NCI-H2029 (cell line): ENCODE data around the gene CEACAM8.
"Not testable (repeated sequence)": the region's sequence is repeated elsewhere in the genome, so short reads cannot be mapped to it uniquely, and the experiment has no call there.

Experiments used
- DNase-seq: peaks from one replicate; lab custom pipeline; 2025; lab: John Stamatoyannopoulos, UW

Gene CEACAM8

DNA sequence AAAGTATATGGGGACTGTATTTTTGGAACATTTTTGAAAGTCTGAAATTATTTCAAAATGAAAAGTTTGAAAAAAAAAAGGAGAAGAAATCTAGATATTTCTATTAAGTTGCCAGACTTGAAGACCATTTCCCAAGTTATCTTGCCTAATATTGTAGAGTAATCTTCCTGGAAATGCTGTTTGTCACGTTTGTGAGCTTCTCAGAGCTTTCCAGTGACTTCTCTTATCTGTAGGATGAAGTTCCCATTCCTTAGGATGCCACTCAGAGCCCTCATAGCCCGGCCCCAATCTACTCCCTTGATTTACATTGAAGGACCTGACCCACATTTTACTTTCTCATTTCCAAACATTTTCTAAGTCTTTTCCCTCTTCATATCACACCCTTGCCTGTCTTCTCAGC, 23.6 kb downstream of the CEACAM8 start:
- DNase-seq = no peak

DNA sequence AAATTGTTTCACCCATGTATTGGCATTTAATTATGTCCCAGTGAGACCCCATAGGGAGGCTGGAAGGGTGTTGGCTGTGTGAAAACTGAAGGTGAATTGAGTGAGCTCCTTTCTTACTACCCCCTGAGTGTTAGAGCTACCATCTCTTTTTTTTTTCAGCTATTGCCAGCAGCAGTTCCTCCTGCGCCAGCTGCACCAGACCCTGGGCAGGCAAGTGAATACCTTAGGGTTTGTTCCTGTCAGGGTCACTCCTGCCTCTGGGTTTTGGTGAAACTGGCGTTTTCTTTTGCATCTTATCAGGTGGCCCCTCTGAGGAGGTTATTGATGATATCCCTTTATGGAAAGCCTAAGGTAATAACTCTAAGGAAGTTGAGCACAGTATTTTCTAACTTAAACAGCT, 25.5 kb downstream of the CEACAM8 start:
- DNase-seq = no peak

DNA sequence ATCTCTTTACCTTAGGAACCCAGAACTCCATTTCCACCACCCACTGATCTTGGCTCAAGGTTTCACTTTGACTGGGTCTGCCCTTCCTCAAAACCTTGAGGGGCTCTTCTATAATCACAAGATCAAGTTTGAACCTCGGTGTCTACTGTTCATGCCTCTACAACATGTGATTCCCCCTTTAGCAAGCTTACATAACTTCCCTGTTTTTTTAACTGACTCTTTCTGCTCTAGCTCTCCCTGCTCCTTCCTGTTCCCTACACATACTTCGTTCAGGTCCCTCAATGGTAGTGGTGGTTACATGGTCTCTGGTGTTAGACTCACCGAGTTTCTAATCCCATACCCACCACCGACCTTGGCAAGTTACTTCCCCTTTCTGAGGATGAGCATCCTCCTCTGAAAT, 26.7 kb downstream of the CEACAM8 start:
- DNase-seq = no peak

DNA sequence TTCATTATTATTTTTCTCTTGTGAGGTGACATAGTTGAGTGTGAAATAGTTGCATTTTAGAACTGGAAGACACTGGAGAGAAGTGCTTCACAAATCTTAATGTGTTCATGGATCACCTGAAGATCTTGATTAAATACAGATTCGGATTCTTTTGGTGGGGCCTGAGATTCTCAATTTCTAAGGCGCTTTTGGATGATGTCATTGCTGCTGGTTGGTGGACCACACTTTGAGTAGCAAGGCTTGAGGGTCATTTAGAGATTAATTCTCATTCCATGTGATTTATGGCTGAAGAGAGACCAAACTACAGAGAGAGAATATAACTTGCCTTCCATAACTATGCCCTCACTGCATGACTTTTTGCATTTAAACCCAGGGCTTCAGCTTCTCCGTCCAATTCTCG, 27.2 kb downstream of the CEACAM8 start:
- DNase-seq = no peak

DNA sequence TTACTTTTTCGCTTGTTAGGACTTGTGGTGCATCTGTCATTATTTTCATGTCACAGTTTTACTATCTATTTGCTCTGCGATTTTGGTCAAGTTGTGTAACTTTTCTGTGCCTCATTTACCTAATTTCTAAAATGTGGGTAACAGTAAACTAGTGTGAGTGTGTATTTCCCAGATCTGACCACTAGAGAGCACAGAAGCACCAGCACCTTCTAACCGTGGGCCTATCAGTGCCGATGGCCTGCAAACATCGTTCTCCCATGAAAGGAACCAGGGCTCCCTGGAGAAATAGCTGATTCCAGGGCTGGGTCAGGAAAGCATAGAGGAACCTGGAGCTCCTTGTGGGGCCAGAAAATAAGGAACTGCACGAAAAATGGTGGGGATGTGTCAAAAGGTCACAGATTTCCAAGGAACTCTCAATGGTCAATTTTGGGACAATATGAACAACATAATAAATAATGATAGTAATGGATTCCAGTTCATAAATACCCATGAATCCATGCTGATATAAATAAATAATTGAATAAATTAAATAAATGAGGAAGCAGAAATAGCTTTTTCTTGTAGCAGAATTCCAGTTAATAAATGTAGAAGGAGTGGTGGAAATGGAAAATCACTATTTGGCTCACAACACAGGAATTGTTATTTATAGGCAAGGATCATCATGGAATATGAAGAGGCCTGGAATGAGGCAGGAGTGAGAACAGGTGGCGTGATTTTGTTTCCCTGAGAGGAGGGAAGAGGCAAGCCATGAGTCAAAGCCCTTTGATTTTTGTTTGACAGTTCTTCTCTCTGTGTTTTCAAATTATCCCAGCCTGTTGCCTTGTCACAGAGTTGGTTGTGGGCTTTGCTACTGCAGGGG, 31.1 kb downstream of the CEACAM8 start:
- DNase-seq = no peak

- no peak for DNase-seq
Measured at GRCh38 chr19:42561512-42561911, 33.2 kb downstream of the CEACAM8 start.

GRCh38 chr19:42560731-42561130, 34.0 kb downstream of the CEACAM8 start:
- DNase-seq = no peak

- no peak for DNase-seq
Measured at GRCh38 chr19:42558450-42559150, 36.1 kb downstream of the CEACAM8 start.

DNA sequence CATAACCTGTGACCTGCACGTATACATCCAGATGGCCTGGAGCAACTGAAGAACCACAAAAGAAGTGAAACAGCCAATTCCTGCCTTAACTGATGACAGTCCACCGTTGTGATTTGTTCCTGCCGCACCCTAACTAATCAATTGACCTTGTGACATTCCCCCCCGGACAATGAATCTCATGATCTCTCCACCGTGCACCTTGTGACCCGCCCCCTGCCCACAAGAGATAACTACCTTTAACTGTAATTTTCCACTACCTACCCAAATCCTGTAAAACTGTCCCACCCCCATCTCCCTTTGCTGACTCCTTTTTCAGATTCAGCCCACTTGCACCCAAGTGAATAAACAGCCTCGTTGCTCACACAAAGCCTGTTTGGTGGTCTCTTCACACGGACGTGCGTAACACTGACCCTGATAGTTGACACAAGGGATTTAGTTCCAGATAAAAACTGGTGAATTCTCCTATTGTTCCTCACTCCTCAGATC, 37.3 kb downstream of the CEACAM8 start:
- not testable (repeated sequence) for DNase-seq

- no peak for DNase-seq
Measured at GRCh38 chr19:42555801-42556200, 38.9 kb downstream of the CEACAM8 start.

DNA sequence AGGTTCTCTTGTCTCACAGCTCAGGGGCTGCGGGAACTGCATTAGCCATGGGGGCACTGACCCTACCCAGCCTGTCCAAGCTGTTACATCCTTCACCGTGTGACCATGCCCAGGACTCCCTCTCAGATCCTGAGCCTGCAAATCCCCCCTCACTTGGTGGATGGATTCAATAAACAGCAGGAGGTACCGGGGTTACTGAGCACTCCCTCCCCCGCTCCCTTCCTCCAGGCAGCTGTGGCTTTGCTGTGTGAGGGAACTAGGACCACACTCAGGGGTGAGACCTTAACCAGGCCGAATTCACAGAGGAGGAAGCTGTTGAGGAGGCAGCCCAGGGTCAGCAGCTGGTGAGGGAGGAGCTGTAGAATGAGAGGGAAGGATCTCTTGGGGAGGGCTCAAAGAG, 39.4 kb downstream of the CEACAM8 start:
- DNase-seq = no peak

DNA sequence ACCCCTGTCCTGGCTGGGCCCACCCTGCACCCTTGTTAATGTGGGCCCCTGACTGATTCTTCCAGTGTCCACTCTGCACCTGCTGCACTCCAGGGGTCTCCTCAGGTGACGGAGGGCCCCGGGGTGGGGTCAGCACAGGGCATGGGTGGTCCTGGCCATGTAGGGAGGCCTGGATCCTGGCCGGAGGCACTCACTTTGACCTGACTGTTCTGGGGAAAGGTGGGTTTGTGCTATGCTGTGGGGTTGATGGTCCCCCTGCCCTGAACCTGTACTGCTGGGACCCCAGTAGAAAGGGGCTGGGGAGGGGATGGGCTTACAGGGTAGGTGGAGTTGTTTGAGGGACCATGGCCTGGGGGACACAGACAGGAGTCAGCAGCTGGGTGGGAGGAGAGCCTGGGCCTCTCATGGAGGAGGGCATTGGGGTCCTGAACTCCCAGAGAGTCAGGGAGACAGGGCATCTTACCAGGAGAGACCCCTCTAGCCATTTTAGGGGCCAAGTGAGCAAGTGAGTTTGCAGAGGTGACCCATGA, 40.6 kb downstream of the CEACAM8 start:
- DNase-seq = no peak

- DNase-seq = no peak
Measured at GRCh38 chr19:42553292-42554045, 41.3 kb downstream of the CEACAM8 start.

GRCh38 chr19:42552086-42553065, 42.3 kb downstream of the CEACAM8 start:
- DNase-seq = no peak

- DNase-seq = not testable (repeated sequence)
Measured at GRCh38 chr19:42550521-42550920, 44.2 kb downstream of the CEACAM8 start.

GRCh38 chr19:42549067-42549466, 45.7 kb downstream of the CEACAM8 start:
- DNase-seq = not testable (repeated sequence)

- DNase-seq = no peak
Measured at GRCh38 chr19:42548552-42548951, 46.2 kb downstream of the CEACAM8 start.

- no peak for DNase-seq
Measured at GRCh38 chr19:42547929-42548328, 46.8 kb downstream of the CEACAM8 start.

DNA sequence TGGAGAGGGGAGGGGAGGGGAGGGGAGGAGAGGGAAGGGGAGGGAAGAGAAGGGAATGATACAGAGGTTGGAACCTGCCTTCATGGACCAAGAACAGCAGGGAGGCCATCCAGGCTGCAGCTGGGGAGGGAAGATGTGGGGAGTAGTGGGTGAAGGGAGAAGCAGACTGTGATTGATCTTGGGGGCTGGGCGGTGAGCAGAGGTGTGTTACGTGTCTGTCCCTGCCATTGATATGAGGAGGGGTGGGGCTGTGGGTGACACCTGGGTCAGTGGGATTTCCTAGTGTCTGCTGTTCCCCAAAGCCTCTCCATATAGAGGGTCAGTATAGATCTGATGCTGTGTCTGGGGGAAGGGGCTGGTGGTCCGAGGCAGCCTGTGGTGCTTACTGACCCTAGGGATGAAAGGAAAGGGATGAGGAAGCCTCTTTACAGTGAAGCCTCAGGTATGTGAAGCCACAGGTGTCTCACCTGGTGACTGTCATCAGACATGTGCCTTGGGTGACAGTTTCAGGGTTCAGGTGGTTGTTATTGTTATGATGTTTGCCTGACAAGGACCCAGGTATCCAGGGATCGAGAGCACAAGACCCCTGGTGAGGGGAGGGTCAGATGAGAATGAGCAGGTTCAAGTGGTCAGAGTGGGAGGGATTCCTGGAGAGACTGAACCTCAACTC, 47.8 kb downstream of the CEACAM8 start:
- DNase-seq = no peak

GRCh38 chr19:42544146-42544545, 50.6 kb downstream of the CEACAM8 start:
- DNase-seq = no peak
